Mononuclear cell (primary cell): ENCODE data around the gene DOLPP1. TPM values are rescaled to one million over a fixed set of nuclear protein-coding genes. Genes with fewer than 3 reads are reported as not detected.

Source experiments
- H3K27me3 ChIP-seq: 2 replicates; pipeline ENCODE4 v1.6.0; 2011; ENCODE audit warnings: low read length, control low read depth; ENCODE audit not compliant: insufficient read depth
- H3K4me1 ChIP-seq: 2 replicates; pipeline ENCODE4 v1.5.1; 2011; ENCODE audit warnings: mild to moderate bottlenecking, low read length, control low read depth; ENCODE audit not compliant: insufficient read depth
- H3K4me3 ChIP-seq: 2 replicates; pipeline ENCODE4 v1.5.1; 2011; ENCODE audit warnings: mild to moderate bottlenecking, low read length, moderate library complexity
- H3K9me3 ChIP-seq: 2 replicates; pipeline ENCODE4 v1.5.1; 2011; ENCODE audit warnings: low read depth, mild to moderate bottlenecking, control low read depth, low read length
- total RNA-seq: library from RNA; depleted of rRNA; stranded (reverse); fragments of >200 nt; gene quantifications from one replicate; pipeline ENCODE4 v1.2.3, GENCODE V29; 2012

Gene DOLPP1
- total RNA-seq, 1 donor: 1.9 TPM

- no peak overlapping the region for H3K4me3 ChIP-seq
- H3K27me3 ChIP-seq: no peaks in the 10 kb centered on the region
- H3K4me1 ChIP-seq: no peaks in the 10 kb centered on the region
- no peaks in the 10 kb centered on the region for H3K9me3 ChIP-seq
These were observed 15.0 kb downstream of the DOLPP1 start for GRCh38 chr9:129095908-129096307.

GRCh38 chr9:129097671-129098306, 16.9 kb downstream of the DOLPP1 start:
- Histone ChIP-seq H3K9me3 (no peaks in the 10 kb centered on the region), H3K4me3 (no peak overlapping the region), H3K4me1 (no peaks in the 10 kb centered on the region), H3K27me3 (no peaks in the 10 kb centered on the region)

GRCh38 chr9:129098328-129098727, 17.4 kb downstream of the DOLPP1 start:
- Histone ChIP-seq H3K9me3 (no peaks in the 10 kb centered on the region), H3K4me1 (no peaks in the 10 kb centered on the region), H3K27me3 (no peaks in the 10 kb centered on the region), H3K4me3 (no peak overlapping the region)

GRCh38 chr9:129100383-129101169, 19.7 kb downstream of the DOLPP1 start:
- Histone ChIP-seq H3K4me3 (no peak overlapping the region), H3K27me3 (no peaks in the 10 kb centered on the region), H3K9me3 (no peaks in the 10 kb centered on the region), H3K4me1 (no peaks in the 10 kb centered on the region)

GRCh38 chr9:129101279-129101678, 20.4 kb downstream of the DOLPP1 start:
- no peaks in the 10 kb centered on the region for H3K27me3 ChIP-seq
- H3K4me3 ChIP-seq: no peak overlapping the region
- no peaks in the 10 kb centered on the region for H3K4me1 ChIP-seq
- H3K9me3 ChIP-seq: no peaks in the 10 kb centered on the region

- no peak overlapping the region for H3K4me3 ChIP-seq
- H3K9me3 ChIP-seq: no peaks in the 10 kb centered on the region
- no peaks in the 10 kb centered on the region for H3K27me3 ChIP-seq
- no peaks in the 10 kb centered on the region for H3K4me1 ChIP-seq
These were observed 21.2 kb downstream of the DOLPP1 start for GRCh38 chr9:129102095-129102525.

GRCh38 chr9:129102791-129103594, 22.1 kb downstream of the DOLPP1 start:
- Histone ChIP-seq H3K4me1 (no peaks in the 10 kb centered on the region), H3K9me3 (no peaks in the 10 kb centered on the region), H3K27me3 (no peaks in the 10 kb centered on the region), H3K4me3 (no peak overlapping the region)

GRCh38 chr9:129103595-129103965, 22.7 kb downstream of the DOLPP1 start:
- no peaks in the 10 kb centered on the region for H3K4me1 ChIP-seq
- H3K9me3 ChIP-seq: no peaks in the 10 kb centered on the region
- H3K4me3 ChIP-seq: no peak overlapping the region
- H3K27me3 ChIP-seq: no peaks in the 10 kb centered on the region

GRCh38 chr9:129104051-129104450, 23.1 kb downstream of the DOLPP1 start:
- Histone ChIP-seq H3K4me1 (peaks cover under 1% of the 10 kb centered on the region), H3K9me3 (no peaks in the 10 kb centered on the region), H3K27me3 (no peaks in the 10 kb centered on the region), H3K4me3 (no peak overlapping the region)

- H3K27me3 ChIP-seq: no peaks in the 10 kb centered on the region
- H3K4me3 ChIP-seq: no peak overlapping the region
- H3K4me1 ChIP-seq: peaks cover 12% of the 10 kb centered on the region
- H3K9me3 ChIP-seq: no peaks in the 10 kb centered on the region
These were observed 25.2 kb downstream of the DOLPP1 start for GRCh38 chr9:129105857-129106694.

GRCh38 chr9:129107651-129108050, 26.7 kb downstream of the DOLPP1 start:
- no peaks in the 10 kb centered on the region for H3K9me3 ChIP-seq
- no peak overlapping the region for H3K4me3 ChIP-seq
- H3K4me1 ChIP-seq: peaks cover 22% of the 10 kb centered on the region
- no peaks in the 10 kb centered on the region for H3K27me3 ChIP-seq

GRCh38 chr9:129108083-129108804, 27.3 kb downstream of the DOLPP1 start:
- H3K4me3 ChIP-seq: no peak overlapping the region
- no peaks in the 10 kb centered on the region for H3K9me3 ChIP-seq
- H3K27me3 ChIP-seq: no peaks in the 10 kb centered on the region
- peaks cover 28% of the 10 kb centered on the region for H3K4me1 ChIP-seq

- Histone ChIP-seq H3K9me3 (no peaks in the 10 kb centered on the region), H3K4me1 (peaks cover 35% of the 10 kb centered on the region), H3K27me3 (no peaks in the 10 kb centered on the region), H3K4me3 (no peak overlapping the region)
These were observed 28.1 kb downstream of the DOLPP1 start for GRCh38 chr9:129108805-129109536.

GRCh38 chr9:129109537-129109903, 28.6 kb downstream of the DOLPP1 start:
- Histone ChIP-seq H3K4me3 (no peak overlapping the region), H3K9me3 (no peaks in the 10 kb centered on the region), H3K4me1 (peaks cover 41% of the 10 kb centered on the region), H3K27me3 (no peaks in the 10 kb centered on the region)
